DMS114 treated with DMSO at 0.1 percent for 48 hours (cell line): Measurements from ENCODE around the gene MFSD11.
"Not testable (repeated sequence)": the region's sequence is repeated elsewhere in the genome, so short reads cannot be mapped to it uniquely, and the experiment has no call there.

ENCODE experiments used
- DNase-seq: peaks from one replicate; lab custom pipeline; 2025; ENCODE audit not compliant: unreplicated experiment; lab: John Stamatoyannopoulos, UW

Gene MFSD11

GRCh38 chr17:76726231-76726775 lies 11.6 kb upstream of the MFSD11 start, which contains the start of gene JMJD6:
JMJD6 (minus strand) TSS chr17:76726606; CDS start chr17:76726475, 131 bp downstream.
- DNase-seq: peak; percentile 95

GRCh38 chr17:76726776-76727718 lies 10.9 kb upstream of the MFSD11 start, which contains the start of gene METTL23:
METTL23 (plus strand) TSS chr17:76726839; CDS start chr17:76729711, 2,872 bp downstream.
- DNase-seq: no peak

- no peak for DNase-seq
Measured at GRCh38 chr17:76727745-76728456, 10.0 kb upstream of the MFSD11 start.

GRCh38 chr17:76731800-76732733 lies 5.9 kb upstream of the MFSD11 start:
- not testable (repeated sequence) for DNase-seq

GRCh38 chr17:76732734-76733617 lies 4.9 kb upstream of the MFSD11 start:
- DNase-seq: no peak

GRCh38 chr17:76733618-76733957 lies 4.3 kb upstream of the MFSD11 start:
- no peak for DNase-seq

- DNase-seq: no peak
Measured at GRCh38 chr17:76734080-76734840, 3.7 kb upstream of the MFSD11 start.

- DNase-seq: no peak
Measured at GRCh38 chr17:76735006-76735405, 2.9 kb upstream of the MFSD11 start.

- no peak for DNase-seq
Measured at GRCh38 chr17:76735586-76736348, 2.2 kb upstream of the MFSD11 start.

- DNase-seq: peak; percentile 35
Measured at GRCh38 chr17:76736349-76737081, 1.4 kb upstream of the MFSD11 start.

GRCh38 chr17:76737082-76737675 lies 740 bp upstream of the MFSD11 start, which contains the start of gene SRSF2:
SRSF2 (minus strand) TSS chr17:76737331; CDS start chr17:76737160, 171 bp downstream.
- DNase-seq: peak; percentile 92

GRCh38 chr17:76738468-76738850 lies 540 bp downstream of the MFSD11 start:
- no peak for DNase-seq

GRCh38 chr17:76739568-76740115 lies 1.7 kb downstream of the MFSD11 start:
- not testable (repeated sequence) for DNase-seq

- no peak for DNase-seq
Measured at GRCh38 chr17:76740329-76741118, 2.6 kb downstream of the MFSD11 start.

- no peak for DNase-seq
Measured at GRCh38 chr17:76742958-76743357, 5.0 kb downstream of the MFSD11 start.

- DNase-seq: no peak
Measured at GRCh38 chr17:76744747-76745146, 6.8 kb downstream of the MFSD11 start.
